K562 (cell line): ENCODE data around the gene KAZN.

Source experiments
- ADNP ChIP-seq: fragments of 200-800 bp; sonication (Bioruptor generic); IDR thresholded peaks from 2 replicates; pipeline ENCODE4 v1.6.1; 2016; ENCODE audit warnings: missing genetic modification characterization, missing compliant biosample characterization
- CEBPG ChIP-seq, 3 experiments: fragments of 200-800 bp in 1 of 3; sonication (Bioruptor generic) in 1 of 3; sonication (generic) in 1 of 3; formaldehyde crosslinking in 1 of 3; IDR thresholded peaks in 2 of 3; conservative IDR thresholded peaks in 1 of 3; 2 replicates each; pipeline versions ENCODE4 v1.6.1 to v1.8.0; 2016 to 2022; ENCODE audit warnings: missing compliant biosample characterization in 2 of 3, missing genetic modification characterization in 2 of 3, mild to moderate bottlenecking in 1 of 3, missing genetic modification reagents in 1 of 3
- EZH2 ChIP-seq: IDR thresholded peaks from 2 replicates; pipeline ENCODE4 v1.6.1; 2012; ENCODE audit warnings: low read depth, mild to moderate bottlenecking, inconsistent platforms, low read length, borderline replicate concordance
- SAP30 ChIP-seq: fragments of 200-600 bp; sonication (generic); IDR thresholded peaks from 2 replicates; pipeline ENCODE4 v1.6.1; 2012; ENCODE audit warnings: borderline replicate concordance, low read depth, mild to moderate bottlenecking, moderate library complexity, low read length, control low read depth, inconsistent platforms; ENCODE audit not compliant: insufficient read depth, poor library complexity, severe bottlenecking
- SMAD3 ChIP-seq: fragments of 450-650 bp; formaldehyde crosslinking; conservative IDR thresholded peaks from 2 replicates; pipeline ENCODE4 v1.4.0; 2020; ENCODE audit warnings: mild to moderate bottlenecking
- ZNF124 ChIP-seq: sonication (generic); formaldehyde crosslinking; IDR thresholded peaks from 2 replicates; pipeline ENCODE4 v1.8.1; 2022; ENCODE audit warnings: missing genetic modification reagents

DNA sequence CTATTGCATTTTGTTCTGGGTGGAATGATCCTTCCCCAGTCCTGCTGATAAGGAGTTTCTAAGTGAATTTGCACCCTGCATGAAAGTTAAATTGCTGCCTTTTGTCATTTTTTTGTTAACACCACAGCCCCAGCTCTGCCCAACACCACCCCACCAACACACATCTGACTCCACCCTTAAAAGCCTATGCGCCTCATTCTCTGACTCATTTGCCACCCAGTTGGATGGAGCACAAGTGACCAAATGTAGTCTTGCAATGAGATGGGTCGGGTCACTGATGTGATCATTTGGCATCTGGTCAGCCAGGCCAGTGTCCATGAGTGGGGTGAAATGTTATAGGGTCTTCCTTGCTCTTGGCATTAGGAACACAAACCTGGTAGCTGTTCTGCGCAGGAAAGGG, 256.8 kb downstream of the KAZN start:
- TF ChIP-seq ZNF124 (CRISPR knock-in tag) (no peak), SMAD3 (CRISPR knock-in tag) (no peak), ADNP (tag) (no peak), EZH2 (no peak), CEBPG (CRISPR knock-in tag; IDR thresholded peaks at IDR 0.05) (no peak), CEBPG (tag; conservative IDR thresholded peaks at IDR 0.05 in 1 of 2, IDR thresholded peaks at IDR 0.05 in 1 of 2) (no peak), SAP30 (no peak)
